HG03025 (cell line): ENCODE data around the gene PARD3.
"Not testable (repeated sequence)": the region's sequence is repeated elsewhere in the genome, so short reads cannot be mapped to it uniquely, and the experiment has no call there.

Experiments used
- ATAC-seq: cut with Tn5 transposase; IDR thresholded peaks from one replicate; pipeline ENCODE4 v1.9.1; 2021; ENCODE audit warnings: mild to moderate bottlenecking, moderate library complexity; ENCODE audit not compliant: unreplicated experiment, low FRiP score

Gene PARD3

GRCh38 chr10:34800624-34801023, 14.5 kb downstream of the PARD3 start:
- no peak for ATAC-seq

- no peak for ATAC-seq
Measured at GRCh38 chr10:34798654-34799053, 16.4 kb downstream of the PARD3 start.

DNA sequence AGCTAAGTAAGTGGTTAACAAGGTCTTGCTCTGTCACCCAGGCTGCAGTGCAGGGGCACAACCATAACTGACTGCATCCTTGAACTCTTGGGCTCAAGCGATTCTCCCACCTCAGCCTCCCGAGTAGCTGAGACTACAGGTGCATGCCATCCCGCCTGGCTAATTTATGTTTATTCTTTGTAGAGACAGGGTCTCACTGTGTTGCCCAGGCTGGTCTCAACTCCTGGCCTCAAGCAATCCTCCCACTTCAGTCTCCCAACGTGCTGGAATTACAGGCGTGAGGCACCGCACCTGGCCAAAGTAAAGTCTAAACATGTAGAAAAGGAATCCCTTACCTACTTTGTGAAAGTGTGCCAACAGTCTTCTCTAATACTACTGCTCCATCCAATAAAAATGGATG, 17.9 kb downstream of the PARD3 start:
- no peak for ATAC-seq

GRCh38 chr10:34796133-34796532, 19.0 kb downstream of the PARD3 start:
- ATAC-seq, result no peak

DNA sequence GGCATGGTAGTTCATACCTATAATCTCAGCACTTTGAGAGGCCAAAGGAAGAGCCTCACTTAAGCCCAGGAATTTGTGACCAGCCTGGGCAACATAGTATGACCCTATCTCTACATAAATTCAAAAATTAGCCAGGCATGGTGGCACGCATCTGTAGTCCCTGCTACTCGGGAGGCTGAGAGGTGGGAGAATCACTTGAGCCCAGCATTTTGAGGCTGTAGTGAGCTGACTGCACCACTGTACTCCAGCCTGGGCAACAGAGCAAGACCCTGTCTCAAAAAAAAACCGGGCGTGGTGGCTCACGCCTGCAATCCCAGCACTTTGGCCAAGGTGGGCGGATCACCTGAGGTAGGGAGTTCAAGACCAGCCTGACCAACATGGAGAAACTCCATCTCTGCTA, 19.8 kb downstream of the PARD3 start:
- ATAC-seq, result no peak

DNA sequence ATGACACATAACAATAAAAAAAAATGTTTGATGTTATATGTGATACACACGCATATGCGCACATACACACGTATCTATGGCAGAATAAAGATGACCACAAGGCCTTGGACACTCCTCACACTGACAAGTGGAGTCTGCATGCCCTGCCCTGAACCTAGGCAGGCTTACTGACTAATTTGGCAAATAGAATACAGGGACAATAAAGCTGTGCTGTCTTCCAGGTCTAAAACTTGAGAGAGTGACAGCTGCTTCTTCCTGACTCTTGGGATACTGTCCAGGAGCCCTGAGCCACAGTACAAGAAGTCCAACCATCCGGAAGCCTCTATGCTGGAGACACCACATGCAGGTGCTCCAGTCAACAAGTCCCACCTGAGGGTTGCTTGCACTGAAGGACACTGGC, 20.3 kb downstream of the PARD3 start:
- ATAC-seq, result no peak

DNA sequence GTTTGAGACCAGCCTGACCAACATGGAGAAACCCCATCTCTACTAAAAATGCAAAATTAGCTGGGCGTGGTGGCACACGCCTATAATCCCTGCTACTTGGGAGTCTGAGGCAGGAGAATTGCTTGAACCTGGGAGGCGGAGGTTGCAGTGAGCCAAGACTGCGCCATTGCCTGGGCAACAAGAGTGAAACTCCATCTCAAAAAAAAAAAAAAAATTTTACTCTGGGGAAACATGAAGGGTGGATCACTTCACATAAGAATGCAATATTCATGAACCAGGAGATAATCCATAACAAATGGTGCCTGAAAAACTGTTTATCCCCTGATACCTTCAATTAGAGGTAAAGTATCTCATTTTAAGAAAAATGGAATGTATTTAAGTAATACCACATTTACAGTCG, 21.5 kb downstream of the PARD3 start:
- ATAC-seq, result not testable (repeated sequence)

DNA sequence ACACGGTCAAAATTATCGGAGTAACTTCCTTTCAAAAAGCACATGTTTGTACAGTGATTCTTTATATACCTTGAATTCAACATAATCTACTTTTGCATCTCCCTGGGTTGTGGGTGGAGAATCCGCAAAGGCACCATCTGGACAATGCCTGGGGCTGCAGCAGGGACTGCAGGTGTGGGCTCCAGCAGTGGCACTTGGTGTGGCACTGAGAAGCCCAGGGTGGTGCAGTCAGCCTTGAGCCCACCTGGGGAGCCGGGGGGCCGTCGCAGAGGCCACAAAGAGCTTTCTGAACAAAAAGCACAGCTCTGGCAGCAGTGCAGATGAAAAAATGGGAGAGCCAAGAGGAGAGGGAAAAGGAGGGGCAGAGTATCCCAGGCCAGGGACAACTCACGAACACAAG, 22.2 kb downstream of the PARD3 start:
- ATAC-seq, result no peak

DNA sequence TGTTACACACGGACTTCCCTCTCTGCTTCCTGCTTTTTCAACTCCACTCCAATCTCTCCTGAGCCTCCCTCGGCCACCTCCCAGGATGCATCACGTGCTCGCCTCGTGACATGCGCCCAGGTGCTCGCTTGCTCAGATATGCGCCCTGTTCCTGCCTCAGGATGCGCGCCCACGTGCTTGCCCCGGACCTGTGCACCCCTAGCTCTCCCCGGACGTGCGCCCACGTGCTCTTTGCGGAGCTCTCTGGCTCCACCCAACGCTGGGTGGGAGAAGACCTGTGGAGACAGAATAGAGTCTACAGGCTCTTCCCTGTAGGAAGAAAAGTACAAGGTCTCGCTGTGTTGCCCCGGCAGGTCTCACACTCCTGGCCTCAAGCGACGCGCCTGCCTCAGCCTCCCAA, 23.1 kb downstream of the PARD3 start:
- ATAC-seq, result no peak

GRCh38 chr10:34791228-34791627, 23.9 kb downstream of the PARD3 start:
- no peak for ATAC-seq

DNA sequence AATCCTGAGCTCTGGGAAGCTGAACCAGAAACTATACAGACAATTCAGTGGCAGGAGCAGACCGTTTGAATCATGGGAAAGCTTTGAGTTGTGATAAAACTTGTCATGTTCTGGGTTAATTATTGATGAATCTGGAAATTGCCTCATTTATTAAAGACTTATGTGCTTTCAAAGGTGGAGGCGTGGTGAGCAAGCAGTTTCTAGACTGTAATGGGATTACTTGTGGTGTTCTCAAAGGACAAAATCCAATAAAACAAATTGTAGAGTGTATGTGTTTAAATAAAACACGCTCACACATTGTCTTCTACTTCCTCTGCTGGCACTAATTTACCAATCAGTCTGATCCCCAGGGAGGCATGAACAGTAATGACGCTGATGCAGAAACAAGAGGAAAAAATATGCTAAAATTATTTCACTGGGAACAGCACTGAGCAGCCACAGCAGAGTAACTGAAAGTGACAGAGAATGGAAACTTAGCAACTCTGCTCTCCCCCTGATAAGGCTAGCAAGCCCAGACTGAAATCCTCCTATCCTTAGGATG, 25.1 kb downstream of the PARD3 start:
- ATAC-seq, result no peak

GRCh38 chr10:34786464-34786863, 28.6 kb downstream of the PARD3 start:
- ATAC-seq, result no peak

- no peak for ATAC-seq
Measured at GRCh38 chr10:34781711-34782110, 33.4 kb downstream of the PARD3 start.

GRCh38 chr10:34780818-34781380, 34.2 kb downstream of the PARD3 start:
- ATAC-seq, result peak; percentile 79

- ATAC-seq, result no peak
Measured at GRCh38 chr10:34778237-34778636, 36.9 kb downstream of the PARD3 start.

DNA sequence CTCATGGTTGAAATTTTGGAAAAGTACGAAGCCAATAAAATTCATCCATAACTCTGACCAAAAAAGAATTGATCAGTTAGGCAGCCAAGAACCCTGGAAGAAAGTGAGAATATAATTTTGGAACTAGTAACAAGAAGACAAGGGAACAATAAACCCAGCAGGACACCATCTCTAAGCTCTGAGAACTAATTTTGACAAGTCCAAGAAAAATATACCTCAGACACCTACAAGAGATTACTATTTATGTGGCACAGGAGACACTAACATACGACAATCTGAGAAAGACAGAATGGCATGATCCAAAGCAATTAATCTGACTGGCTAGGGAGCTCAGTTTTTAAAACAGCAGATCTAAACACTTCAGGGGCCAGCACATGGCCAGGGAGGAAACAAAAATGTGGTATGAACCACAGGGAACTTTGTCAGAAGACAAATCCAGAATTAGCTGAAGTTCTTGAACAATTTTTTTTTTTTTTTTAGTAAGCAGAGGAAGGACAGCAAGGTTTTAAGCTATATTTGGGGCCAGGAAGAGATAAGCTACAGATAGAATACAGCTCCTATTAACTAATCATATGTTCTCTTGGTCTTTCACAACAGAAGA, 38.9 kb downstream of the PARD3 start:
- no peak for ATAC-seq

- no peak for ATAC-seq
Measured at GRCh38 chr10:34775044-34775637, 40.0 kb downstream of the PARD3 start.

- ATAC-seq, result no peak
Measured at GRCh38 chr10:34773636-34774630, 41.2 kb downstream of the PARD3 start.

GRCh38 chr10:34771525-34771924, 43.6 kb downstream of the PARD3 start:
- ATAC-seq, result no peak

DNA sequence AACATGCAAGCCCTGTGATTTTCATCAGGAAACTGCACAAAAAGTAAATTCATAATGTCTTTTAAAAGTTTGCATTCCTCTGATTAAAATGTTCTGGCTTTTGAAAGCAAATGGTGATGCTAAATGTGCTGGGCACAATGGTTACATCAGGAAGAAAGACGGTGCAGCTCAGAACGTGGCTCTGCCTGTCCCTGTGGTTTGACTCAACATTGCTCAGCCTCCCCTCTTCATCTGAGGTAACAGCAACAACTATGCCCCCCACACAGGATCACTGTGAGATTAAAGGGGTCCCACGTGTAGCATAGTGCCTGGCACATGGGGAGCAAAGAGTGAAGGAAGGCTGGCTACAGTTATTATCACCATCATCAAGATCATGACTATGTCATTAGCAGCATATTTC, 44.0 kb downstream of the PARD3 start:
- no peak for ATAC-seq

- ATAC-seq, result no peak
Measured at GRCh38 chr10:34769899-34770298, 45.2 kb downstream of the PARD3 start.
